UCSD-AML1 (cell line): ENCODE data around the gene P3H3.
A peak's percentile ranks its signal among the peaks of the same experiment; 100 is the strongest.

Source experiments
- DNase-seq: peaks from one replicate; lab custom pipeline; 2025; ENCODE audit not compliant: unreplicated experiment; lab: John Stamatoyannopoulos, UW

The P3H3 gene

DNA sequence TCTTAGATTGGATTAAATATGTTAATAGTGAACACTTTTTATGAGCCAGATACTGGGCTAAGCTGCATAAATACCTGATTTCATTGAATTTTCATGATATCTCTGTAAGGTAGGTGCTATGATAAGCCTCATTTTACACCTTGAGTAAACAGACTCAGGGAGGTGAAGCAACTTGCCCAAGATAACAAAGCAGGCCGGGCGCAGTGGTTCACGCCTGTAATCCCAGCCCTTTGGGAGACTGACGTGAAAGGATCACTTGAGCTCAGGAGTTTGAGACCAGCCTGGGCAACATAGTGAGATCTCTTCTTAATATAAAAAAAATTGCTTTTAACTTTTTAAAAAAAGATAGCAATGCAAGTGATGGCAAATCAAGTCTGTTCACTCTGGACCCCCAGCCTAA lies 13.9 kb downstream of the P3H3 start:
- no peak for DNase-seq

DNA sequence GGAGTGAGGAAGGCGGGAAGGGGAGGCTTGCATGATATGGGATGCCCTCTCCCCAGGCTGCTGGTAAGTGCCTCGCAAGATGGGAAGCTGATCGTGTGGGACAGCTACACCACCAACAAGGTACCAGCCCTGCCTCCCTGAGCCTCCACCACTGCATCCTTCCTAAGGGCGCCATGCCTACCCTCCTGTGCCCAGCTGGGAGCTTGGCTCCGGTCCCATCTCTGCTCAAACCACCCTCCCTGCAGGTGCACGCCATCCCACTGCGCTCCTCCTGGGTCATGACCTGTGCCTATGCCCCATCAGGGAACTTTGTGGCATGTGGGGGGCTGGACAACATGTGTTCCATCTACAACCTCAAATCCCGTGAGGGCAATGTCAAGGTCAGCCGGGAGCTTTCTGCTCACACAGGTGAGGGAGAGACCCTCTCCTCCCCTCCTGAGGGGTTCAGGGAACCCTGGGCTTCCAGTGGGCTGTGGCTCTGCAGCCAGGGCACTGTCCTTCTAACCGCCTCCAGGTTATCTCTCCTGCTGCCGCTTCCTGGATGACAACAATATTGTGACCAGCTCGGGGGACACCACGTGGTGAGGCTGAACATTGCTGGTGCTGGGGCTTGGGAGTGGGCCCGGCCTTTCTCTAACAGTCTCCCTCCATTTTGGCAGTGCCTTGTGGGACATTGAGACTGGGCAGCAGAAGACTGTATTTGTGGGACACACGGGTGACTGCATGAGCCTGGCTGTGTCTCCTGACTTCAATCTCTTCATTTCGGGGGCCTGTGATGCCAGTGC lies 15.1 kb downstream of the P3H3 start:
- no peak for DNase-seq

DNA sequence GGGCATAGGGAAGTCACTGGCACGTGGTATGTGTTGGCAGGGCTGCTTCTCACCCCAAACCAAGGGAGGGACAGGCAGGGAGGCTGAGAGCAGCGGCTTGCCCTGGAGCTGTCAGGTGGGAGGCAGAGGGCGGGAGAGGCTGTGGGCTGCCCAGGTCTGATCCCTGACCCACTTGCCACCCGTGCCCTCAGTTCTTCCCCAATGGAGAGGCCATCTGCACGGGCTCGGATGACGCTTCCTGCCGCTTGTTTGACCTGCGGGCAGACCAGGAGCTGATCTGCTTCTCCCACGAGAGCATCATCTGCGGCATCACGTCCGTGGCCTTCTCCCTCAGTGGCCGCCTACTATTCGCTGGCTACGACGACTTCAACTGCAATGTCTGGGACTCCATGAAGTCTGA lies 17.2 kb downstream of the P3H3 start:
- no peak for DNase-seq

DNA sequence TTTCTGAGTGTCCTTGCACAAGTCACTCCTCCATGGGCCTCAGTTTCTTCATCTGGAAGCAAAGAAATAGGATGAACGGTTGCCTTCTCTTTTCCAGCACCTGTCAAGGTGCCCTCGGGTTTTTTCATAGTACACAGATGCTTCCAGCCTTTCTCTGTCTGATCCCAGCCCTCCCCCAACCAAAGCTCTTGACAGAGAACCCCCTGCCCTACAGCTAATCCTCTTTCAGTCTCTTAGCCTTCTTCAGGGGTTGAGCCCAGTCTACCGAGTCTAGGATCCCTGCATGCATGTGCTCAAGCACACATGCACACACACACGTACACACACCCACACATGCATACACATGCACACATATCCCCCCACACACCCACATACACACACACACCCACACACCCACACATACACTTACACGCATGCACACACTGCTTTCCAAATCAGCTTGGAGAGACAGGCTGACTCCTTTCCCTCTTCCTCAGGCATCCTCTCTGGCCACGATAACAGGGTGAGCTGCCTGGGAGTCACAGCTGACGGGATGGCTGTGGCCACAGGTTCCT lies 18.2 kb downstream of the P3H3 start:
- no peak for DNase-seq

DNA sequence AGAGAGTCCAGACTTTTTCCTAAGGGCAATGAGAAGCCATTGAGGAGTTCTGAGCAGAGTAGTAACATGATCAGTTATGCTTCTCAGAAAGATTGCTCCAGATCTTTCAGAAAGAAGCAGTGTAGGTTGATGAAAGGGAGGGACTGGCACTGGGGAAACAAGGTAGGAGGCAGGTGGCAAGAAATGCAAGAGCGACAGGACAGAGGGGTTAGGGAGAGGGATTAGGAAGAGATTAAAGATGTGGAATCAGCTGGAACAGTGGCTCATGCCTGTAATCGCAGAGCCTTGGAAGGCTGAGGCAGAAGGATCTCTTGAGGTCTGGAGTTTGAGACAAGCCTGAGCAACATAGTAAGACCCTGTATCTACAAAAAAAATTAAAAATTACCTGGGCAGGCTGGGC lies 19.5 kb downstream of the P3H3 start:
- no peak for DNase-seq

DNA sequence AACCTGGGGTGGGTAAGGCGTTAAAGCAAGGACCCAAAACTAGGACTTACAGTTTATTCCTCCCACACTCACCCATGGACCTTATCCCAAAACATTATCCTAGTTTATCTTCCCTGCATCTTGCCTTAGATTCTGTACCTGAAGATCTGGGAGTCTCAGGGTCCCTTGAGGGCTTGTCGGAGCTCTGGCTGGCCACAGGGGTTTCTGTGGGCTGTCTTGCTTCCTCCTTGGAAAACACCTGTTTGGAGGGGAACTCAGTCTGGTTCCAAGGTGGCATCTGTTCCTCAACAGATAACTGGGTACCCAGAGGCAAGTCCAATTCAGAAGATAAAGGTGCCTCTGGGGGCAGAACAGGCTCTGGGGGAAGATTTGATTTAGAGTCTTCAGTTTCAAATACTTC lies 21.2 kb downstream of the P3H3 start:
- DNase-seq: no peak

DNA sequence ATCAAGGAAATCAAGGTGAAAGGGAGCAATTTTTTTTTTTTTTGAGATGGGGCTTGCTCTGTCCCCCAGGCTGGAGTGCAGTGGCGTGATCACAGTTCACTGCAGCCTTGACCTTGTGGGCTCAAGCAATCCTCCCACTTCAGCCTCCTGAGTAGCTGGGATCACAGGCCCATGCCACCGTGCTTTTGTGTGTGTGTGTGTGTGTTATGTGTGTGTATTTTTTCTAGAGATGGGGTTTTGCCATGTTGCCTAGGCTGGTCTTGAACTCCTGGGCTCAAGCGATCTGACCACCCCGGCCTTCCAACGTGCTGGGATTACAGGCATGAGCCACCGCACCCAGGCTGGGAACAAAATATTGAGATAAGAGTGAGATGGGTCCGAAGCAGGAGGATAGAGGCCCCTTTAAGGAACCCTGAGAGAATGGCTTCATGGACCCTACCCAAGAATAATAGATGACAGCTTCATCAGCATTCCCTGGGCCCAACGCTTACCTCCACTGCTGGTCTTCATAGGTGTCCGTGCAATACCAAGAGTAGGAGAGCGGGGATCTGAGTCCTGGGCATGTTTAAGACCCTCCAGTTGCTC lies 21.9 kb downstream of the P3H3 start:
- DNase-seq: no peak

DNA sequence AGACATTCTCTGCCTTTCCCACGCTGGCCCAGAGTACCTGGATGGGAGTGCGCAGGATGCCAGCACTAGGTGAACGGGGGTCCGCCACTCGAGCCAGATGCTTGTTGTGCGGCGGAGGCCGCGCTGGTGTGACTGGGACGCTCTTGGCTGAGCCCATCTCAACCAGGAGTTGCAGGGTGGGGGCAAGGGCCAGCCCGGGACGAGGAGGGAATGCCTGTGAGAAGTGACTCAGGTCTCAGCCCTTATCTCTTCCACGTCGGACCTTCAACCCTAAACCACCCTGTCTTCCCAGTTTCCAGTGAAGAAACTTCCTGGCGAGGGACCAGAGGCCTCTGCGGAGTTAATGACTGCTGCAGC lies 22.6 kb downstream of the P3H3 start:
- no peak for DNase-seq

DNA sequence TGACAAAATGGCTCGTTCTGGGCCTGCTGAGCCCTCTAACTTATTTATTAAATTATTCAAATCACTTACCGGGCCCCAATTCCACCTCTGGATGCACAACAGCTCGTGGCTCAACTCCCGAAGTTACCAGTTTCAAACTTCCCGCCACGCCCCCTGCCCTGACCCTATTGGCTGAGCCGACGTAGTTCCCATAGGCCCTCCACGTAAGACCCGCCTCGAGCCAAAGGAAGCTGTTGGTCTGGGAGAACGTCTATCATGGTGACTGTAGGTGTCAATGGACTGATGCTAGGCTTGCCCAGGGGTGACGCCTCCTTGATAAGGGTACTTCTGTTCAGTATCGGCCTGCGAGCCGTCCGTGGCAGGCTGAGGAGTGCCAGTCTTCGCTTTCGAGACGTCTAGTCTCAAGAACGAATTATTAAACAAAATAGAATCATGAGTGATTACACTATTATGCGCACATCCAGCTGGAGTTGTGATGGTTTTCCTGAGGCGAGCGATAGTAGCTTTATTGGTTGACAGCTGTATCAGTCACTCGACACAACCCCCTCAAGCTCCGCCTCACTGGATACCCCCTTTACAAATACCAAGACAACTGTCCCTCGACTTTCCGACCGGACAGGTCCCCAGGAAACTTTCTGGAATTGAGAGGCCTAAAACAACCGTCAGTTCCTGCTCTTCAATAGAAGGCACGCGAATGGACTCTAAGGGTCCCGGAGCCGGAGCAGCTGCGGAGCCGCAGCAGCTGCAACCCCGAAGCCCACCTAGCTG lies 23.1 kb downstream of the P3H3 start, which contains the start of gene CDCA3:
TSS of gene CDCA3 (minus strand) at position 134 of the 768 bp plus-strand sequence. CDS start 334 bp downstream, outside the sequence.
- DNase-seq: peak; percentile 90

DNA sequence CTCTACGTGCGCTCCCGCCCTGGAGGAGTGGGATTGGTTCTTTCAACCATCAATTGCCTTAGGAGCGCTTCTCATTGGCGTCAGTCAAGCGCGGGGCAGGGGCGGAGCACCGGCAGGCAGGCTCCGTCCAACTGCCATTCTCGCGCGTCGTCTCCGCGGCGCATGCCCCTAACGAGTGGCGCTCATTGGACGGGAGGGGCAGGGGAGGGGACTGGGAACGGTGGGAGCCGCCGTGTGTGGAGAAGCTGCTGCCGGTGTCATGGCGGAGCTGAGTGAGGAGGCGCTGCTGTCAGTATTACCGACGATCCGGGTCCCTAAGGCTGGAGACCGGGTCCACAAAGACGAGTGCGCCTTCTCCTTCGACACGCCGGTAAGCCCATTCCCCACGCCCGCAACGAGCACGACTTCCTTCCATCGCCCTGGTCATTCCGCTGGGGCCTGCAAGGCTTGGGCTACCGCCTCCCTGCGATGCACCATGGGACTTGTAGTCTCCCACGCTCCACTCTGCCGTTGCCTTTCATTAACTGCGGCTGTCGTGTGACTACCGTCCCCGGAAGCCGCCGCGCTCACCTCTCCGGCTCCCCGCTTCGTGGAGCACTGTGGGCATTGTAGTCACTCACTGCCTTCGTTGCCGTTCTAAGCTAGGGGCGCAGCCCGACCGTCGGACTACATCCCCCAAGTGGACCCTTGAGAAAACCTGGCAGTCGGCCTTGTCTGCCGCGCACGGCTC lies 23.9 kb downstream of the P3H3 start, which contains the start of gene USP5:
TSS of gene USP5 (plus strand) at position 230 of the 730 bp plus-strand sequence. CDS start at position 260, 30 bp downstream.
- peak; percentile 99 for DNase-seq

DNA sequence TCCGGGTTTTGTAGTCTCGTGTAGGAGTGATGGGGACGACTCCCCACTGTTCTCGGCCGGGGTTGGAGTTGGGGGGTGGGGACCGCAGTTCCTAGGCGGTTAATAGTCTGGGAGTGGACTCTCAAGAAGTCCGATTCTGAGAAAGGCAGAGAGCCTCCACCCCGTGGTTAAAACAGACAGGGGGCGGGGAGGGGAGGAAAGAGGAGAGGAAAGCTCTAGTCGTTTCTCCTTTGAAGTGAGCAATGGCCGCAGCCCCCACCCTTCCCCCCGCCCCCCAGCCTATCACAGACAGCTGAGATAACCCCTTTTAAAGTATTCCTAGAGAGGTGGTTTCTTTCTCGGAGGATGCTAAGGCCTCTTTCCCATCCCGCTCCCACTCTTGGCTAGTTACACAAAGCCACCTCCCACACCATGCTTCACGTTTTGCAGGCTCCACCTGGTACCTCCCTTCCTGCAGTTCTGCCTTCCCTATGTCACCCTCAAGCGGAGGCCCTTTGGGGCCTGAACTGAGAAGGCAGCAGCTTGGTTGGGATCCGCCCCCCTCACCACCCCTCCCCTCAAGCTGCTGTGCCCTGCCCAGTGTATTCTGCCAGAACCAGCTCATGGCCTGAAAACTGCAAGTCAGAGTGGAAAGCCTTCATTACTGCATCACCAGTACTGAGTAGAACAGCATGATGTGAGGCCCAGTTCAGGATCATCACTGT lies 24.6 kb downstream of the P3H3 start:
- peak; percentile 71 for DNase-seq

DNA sequence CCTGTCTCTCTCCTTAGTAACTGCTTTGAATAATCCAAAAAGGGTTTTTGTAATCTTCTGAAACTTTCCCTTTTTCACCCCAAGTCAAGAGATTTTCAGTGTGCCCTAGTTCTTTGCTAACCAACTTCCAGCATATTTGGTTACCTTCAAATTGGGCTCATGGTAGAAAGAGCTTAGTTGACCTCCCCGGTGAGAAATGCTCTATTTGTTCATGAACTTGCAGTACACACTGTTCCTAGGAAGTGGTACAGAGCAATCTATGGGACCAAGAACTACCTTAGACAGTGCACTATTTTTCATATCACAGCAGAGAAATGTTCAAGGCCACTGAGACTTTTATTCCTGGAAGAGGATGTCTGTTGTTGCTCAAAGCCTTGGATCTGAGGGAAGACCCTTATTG lies 25.4 kb downstream of the P3H3 start:
- DNase-seq: no peak

DNA sequence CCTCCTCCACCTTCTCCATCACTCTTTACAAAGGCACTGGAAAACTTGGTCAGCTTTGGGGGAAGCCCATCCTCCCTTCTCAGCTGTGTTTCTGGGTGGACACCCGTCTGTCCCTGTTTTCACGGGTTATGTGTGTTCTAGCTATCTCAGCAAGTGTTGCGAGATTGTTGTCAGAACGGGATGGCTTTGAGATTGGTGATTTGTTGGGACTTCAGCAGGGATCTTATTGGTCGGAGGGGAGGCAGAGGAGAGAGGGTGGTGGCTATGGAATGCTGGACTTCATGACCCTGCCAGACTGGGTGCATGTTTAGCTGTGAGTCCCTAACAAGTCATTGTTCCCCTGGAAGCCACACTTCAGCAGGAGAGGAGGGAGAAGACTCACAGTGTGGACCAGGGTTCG lies 25.8 kb downstream of the P3H3 start:
- no peak for DNase-seq

DNA sequence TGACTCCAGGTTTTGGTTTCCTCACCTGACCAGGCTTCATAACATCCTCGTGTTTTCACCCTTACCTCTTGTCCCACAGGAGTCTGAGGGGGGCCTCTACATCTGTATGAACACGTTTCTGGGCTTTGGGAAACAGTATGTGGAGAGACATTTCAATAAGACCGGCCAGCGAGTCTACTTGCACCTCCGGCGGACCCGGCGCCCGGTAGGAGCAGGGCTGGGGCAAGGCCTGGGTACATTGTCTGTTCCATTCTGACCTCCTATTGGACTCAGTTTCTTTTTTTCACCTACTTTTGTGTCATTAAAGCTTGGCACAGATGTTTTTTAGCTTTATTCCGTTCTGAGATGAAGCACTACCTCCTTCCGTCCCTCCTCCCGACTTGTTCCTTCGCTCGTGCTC lies 27.1 kb downstream of the P3H3 start:
- DNase-seq: no peak

DNA sequence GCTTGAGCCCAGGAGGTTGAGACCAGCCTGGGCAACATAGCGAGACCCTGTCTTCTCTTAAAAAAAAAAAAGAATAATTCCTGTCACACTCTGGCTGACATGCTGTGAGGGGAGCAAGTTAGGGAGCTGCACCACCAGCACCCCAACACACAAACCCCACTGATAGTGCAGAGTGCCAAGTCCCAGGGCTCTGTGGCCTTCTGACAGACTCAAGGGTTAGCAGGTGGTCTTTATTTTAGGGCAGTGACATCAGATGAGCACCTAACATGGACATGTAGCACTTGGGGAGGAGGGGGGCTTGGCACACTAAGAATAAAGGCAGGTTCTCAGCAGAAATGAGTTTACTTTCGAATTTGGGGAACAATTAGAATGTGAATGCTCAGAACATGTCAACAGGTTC lies 30.6 kb downstream of the P3H3 start:
- no peak for DNase-seq

DNA sequence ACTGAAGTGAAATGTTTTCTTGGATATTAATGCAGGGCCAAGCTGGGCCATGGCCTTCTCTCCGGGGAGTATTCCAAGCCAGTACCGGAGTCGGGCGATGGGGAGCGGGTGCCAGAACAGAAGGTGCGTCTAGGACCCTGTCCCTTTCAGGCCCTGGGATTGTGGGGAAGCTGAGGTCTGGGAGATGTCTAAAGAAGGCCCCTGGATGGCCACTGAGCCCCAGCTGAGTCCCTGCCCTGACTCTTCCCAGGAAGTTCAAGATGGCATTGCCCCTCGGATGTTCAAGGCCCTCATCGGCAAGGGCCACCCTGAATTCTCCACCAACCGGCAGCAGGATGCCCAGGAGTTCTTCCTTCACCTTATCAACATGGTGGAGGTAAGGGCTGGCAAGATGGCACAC lies 31.9 kb downstream of the P3H3 start:
- no peak for DNase-seq

DNA sequence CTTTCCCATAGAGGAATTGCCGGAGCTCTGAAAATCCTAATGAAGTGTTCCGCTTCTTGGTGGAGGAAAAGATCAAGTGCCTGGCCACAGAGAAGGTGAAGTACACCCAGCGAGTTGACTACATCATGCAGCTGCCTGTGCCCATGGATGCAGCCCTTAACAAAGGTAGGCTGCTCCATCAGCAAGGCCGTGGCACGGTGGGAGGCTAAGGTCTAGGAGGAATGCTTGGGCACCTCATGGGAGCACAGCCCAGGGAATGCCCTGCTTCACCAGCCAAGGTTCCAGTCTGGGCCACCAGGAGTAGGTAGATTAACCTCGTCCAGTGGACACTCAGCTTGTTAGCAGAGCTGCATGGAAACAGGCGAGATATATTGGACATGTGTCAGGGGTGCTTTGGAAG lies 32.7 kb downstream of the P3H3 start:
- DNase-seq: no peak

DNA sequence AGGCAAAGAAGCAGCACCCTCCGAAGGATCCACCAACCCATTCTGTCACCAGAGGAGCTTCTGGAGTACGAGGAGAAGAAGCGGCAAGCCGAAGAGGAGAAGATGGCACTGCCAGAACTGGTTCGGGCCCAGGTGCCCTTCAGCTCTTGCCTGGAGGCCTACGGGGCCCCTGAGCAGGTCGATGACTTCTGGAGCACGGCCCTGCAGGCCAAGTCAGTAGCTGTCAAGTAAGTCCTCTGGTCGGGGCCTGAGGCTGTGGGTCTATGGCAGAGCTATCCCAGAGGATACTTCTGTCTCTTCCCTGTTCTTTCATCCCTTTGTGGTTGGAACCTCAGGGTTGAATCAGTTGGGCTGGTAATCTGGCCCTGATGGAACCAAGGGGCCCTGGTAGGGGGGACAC lies 33.2 kb downstream of the P3H3 start:
- DNase-seq: no peak

DNA sequence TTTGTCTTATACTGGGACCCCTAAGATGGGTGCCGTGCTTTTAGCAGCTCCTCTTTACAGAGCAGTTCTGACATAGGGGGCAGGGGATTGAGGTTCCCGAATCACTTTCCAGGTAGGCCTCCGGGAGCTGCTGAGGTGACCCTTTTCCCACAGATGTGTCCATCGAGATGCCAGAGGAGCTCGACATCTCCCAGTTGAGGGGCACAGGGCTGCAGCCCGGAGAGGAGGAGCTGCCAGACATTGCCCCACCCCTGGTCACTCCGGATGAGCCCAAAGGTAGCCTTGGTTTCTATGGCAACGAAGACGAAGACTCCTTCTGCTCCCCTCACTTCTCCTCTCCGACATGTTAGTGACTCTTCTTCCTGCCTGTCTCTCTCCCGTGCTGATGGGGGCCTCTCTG lies 34.8 kb downstream of the P3H3 start:
- DNase-seq: no peak

DNA sequence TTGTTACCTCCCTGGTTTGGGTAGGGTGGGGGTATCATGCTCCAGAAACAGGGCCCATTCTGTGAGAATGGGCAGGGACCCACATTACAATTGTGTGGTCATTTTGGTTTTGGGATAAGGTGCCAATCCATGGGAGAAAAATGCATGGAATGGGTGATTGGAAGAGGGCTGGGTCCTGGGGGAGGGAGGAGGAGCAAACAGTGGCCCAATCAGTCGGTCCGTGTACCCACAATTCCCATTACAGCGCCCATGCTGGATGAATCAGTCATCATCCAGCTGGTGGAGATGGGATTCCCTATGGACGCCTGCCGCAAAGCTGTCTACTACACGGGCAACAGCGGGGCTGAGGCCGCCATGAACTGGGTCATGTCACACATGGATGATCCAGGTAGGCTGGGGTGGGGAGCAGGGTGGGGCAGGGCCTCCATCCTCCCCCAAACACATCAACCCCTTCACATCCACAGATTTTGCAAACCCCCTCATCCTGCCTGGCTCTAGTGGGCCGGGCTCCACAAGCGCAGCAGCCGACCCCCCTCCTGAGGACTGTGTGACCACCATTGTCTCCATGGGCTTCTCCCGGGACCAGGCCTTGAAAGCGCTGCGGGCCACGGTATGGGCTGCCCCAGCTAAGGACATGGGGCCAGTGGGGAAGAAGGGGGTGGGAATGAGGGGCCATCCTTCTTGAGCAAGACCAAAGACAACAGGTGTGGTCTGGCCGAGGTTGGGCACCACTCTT lies 35.5 kb downstream of the P3H3 start:
- DNase-seq: no peak
